Astrocyte (in vitro differentiated cells and primary cell): ENCODE measurements around the gene GDNF.

Experiments used
- CTCF ChIP-seq: IDR thresholded peaks from 2 replicates; pipeline ENCODE4 v1.5.1; 2011; ENCODE audit warnings: low read depth, mild to moderate bottlenecking, inconsistent platforms, low read length, moderate library complexity; ENCODE audit not compliant: insufficient read depth
- EZH2 ChIP-seq: IDR thresholded peaks from 2 replicates; pipeline ENCODE4 v1.6.1; 2012; ENCODE audit warnings: mild to moderate bottlenecking, low read length, inconsistent platforms; ENCODE audit not compliant: insufficient read depth

GRCh38 chr5:37867654-37868053 is 27.8 kb upstream of the GDNF start:
- TF ChIP-seq CTCF (no peak), EZH2 (no peak)
